Measurements from ENCODE around the gene SLCO4A1.

- TF ChIP-seq CTCF (conservative IDR thresholded peaks at IDR 0.05; ENCODE audit: low read depth, low read length) (no peak), EZH2 (IDR thresholded peaks at IDR 0.05; ENCODE audit: low read length, unreplicated experiment) (no peak), EZH2phosphoT487 (IDR thresholded peaks at IDR 0.05; ENCODE audit: borderline replicate concordance, low read length) (no peak)
These were observed 64.0 kb downstream of the SLCO4A1 start for GRCh38 chr20:62706344-62706743.
